Glutamatergic neuron (in vitro differentiated cells): ENCODE results near the gene SLC23A2. TPM values are rescaled to one million over a fixed set of nuclear protein-coding genes. Genes with fewer than 3 reads are reported as not detected.

Source experiments
- DNase-seq: peaks from one replicate; pipeline ENCODE4 v3.0.0; 2022
- H3K27ac Mint-ChIP-seq: one replicate; pipeline ENCODE4 v1.8.0; 2020; ENCODE audit warnings: mild to moderate bottlenecking, mixed read lengths, inconsistent platforms; ENCODE audit not compliant: unreplicated experiment
- H3K27me3 Mint-ChIP-seq: one replicate; pipeline ENCODE4 v1.8.0; 2020; ENCODE audit warnings: mild to moderate bottlenecking, moderate library complexity, mixed read lengths, inconsistent platforms; ENCODE audit not compliant: unreplicated experiment
- H3K36me3 Mint-ChIP-seq: one replicate; pipeline ENCODE4 v1.8.0; 2020; ENCODE audit warnings: mild to moderate bottlenecking, mixed read lengths, inconsistent platforms; ENCODE audit not compliant: unreplicated experiment
- H3K4me1 Mint-ChIP-seq: one replicate; pipeline ENCODE4 v1.8.0; 2020; ENCODE audit warnings: mild to moderate bottlenecking, low read depth, mixed read lengths, inconsistent platforms; ENCODE audit not compliant: unreplicated experiment
- H3K4me3 Mint-ChIP-seq: one replicate; pipeline ENCODE4 v1.8.0; 2020; ENCODE audit warnings: mild to moderate bottlenecking, mixed read lengths, inconsistent platforms; ENCODE audit not compliant: unreplicated experiment
- H3K9me3 Mint-ChIP-seq: one replicate; pipeline ENCODE4 v1.8.0; 2020; ENCODE audit warnings: mild to moderate bottlenecking, moderate library complexity, mixed read lengths, inconsistent platforms; ENCODE audit not compliant: unreplicated experiment
- total RNA-seq: library from RNA; stranded (reverse); fragmentation: NEBNext Ultra II Directional; extraction: Animal tissue kit (Norgen Biotek cat#: 25700); gene quantifications from one replicate; pipeline ENCODE4 v1.2.1, GENCODE V29; 2021; ENCODE audit not compliant: unreplicated experiment
- TF ChIP-seq, protein P1 (sequence below): fragments of 200-600 bp; sonication (generic); IDR thresholded peaks from one replicate; pipeline ENCODE4 v1.5.0; 2021; ENCODE audit not compliant: partially characterized antibody, unreplicated experiment

SLC23A2 gene
- total RNA-seq, 1 donor from 2014 or later: 20.4 TPM

DNA sequence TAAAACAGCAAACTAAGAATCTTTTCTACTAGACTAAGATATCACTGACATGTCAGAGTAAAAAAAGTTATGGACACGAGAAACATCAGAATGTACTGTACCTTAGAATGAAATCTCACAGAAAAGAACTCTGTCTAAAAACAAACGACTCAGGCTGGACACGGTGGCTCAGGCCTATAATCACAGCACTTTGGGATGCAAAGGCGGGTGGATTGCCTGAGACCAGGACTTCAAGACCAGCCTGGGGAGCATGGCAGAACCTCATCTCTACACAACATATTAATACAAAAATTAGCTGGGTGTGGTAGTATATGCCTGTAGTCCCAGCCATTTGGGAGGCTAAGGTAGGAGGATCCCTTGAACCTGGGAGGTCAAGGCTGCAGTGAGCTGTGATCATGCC is 157.0 kb downstream of the SLC23A2 start:
- H3K4me1 Mint-ChIP-seq: no peaks in the 10 kb centered on the region
- no peak overlapping the region for H3K4me3 Mint-ChIP-seq
- peaks cover 5% of the 10 kb centered on the region for H3K36me3 Mint-ChIP-seq
- no peak for DNase-seq
- H3K27me3 Mint-ChIP-seq: no peaks in the 10 kb centered on the region
- H3K9me3 Mint-ChIP-seq: peaks cover 2% of the 10 kb centered on the region
- no peak overlapping the region for H3K27ac Mint-ChIP-seq
- TF ChIP-seq, protein P1, sequence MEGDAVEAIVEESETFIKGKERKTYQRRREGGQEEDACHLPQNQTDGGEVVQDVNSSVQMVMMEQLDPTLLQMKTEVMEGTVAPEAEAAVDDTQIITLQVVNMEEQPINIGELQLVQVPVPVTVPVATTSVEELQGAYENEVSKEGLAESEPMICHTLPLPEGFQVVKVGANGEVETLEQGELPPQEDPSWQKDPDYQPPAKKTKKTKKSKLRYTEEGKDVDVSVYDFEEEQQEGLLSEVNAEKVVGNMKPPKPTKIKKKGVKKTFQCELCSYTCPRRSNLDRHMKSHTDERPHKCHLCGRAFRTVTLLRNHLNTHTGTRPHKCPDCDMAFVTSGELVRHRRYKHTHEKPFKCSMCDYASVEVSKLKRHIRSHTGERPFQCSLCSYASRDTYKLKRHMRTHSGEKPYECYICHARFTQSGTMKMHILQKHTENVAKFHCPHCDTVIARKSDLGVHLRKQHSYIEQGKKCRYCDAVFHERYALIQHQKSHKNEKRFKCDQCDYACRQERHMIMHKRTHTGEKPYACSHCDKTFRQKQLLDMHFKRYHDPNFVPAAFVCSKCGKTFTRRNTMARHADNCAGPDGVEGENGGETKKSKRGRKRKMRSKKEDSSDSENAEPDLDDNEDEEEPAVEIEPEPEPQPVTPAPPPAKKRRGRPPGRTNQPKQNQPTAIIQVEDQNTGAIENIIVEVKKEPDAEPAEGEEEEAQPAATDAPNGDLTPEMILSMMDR: no peak

DNA sequence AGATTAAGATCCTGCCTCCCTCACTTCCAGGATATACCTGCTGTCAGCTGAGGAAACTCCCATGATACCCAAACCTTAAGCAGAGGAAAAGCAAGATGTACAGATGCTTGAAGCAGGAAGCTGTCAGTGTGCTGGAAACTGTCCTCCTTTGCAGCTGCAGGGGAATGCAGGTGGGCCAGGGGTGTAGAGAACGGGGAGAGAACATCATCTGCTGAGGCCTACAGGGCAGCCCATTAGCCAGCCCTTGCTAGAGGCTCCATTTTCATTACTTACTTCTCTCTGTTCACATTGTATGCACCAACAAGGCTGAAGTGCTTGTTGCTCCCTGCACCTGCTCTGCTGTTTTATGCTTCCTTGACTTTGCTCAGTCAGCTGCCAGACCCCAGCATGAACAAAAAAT is 160.5 kb downstream of the SLC23A2 start:
- H3K4me3 Mint-ChIP-seq: no peak overlapping the region
- H3K9me3 Mint-ChIP-seq: peaks cover 3% of the 10 kb centered on the region
- DNase-seq: no peak
- peaks cover 6% of the 10 kb centered on the region for H3K27me3 Mint-ChIP-seq
- peaks cover 20% of the 10 kb centered on the region for H3K36me3 Mint-ChIP-seq
- H3K27ac Mint-ChIP-seq: no peak overlapping the region
- TF ChIP-seq, protein P1: no peak
- peaks cover 5% of the 10 kb centered on the region for H3K4me1 Mint-ChIP-seq

DNA sequence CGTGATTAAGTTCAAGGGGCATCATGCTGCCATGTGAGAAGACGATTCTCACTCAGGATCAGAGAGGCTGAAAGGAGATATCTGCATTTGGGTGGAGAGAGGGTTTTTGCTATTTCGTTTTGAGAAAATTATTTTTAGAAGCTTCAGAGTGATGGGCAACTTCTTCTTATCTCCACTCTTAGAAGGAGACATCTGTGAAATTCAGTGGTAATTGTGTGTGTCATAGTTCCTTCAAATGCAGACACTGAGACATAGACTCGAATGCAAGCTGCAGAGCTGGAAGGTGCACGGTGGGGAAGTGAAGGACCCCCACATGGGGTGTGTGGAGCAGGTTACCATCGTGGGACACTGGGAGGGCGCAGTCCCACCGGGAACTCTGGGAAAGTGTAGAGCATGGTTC is 162.8 kb downstream of the SLC23A2 start:
- Mint-ChIP-seq H3K27me3 (peaks cover 7% of the 10 kb centered on the region), H3K27ac (no peak overlapping the region), H3K4me1 (peaks cover 5% of the 10 kb centered on the region), H3K4me3 (no peak overlapping the region), H3K36me3 (peaks cover 20% of the 10 kb centered on the region), H3K9me3 (peaks cover 1% of the 10 kb centered on the region)
- DNase-seq: no peak
- TF ChIP-seq, protein P1: no peak

DNA sequence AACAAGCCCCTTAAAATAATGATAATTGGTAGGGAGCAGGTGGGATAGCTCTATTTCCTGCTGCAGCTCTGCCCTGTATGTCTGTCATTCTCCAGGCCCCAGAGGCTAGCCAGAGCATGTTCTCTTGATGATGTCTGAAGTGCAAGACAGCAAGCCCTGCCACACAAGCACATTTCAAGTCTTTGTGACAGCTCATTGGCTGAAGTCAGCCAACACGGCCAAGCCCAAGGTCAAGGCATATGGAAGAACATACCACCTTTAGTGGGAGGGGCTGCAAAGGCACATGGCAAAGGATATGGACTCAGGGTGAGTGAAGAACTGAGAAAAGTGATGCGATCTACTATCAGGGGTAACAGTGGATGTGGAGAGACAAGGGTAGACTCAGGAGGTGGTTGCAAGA is 163.6 kb downstream of the SLC23A2 start:
- H3K4me1 Mint-ChIP-seq: peaks cover 12% of the 10 kb centered on the region
- peaks cover 7% of the 10 kb centered on the region for H3K27me3 Mint-ChIP-seq
- H3K36me3 Mint-ChIP-seq: peaks cover 22% of the 10 kb centered on the region
- H3K9me3 Mint-ChIP-seq: peaks cover 1% of the 10 kb centered on the region
- no peak for DNase-seq
- no peak overlapping the region for H3K4me3 Mint-ChIP-seq
- TF ChIP-seq, protein P1: no peak
- H3K27ac Mint-ChIP-seq: no peak overlapping the region

DNA sequence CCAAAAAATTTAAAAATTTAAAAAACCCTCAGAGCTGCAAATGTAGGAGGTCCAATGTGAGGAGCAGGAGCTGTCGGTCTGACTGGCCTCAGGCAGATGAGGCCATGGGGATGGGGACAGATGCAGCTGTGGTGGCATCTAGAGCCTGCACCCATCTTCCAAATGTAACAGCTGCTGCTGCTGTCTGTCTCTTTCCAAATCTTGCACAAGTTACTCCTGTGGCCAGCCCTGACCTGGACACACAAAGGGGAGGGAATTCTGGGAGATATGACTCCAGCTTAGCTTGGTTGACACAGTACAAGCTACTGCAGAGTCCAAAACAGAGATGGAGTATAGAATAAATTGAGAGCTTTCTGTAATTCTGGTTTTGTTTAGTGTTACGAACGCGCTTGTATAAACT is 164.4 kb downstream of the SLC23A2 start:
- TF ChIP-seq, protein P1: no peak
- no peak overlapping the region for H3K27ac Mint-ChIP-seq
- H3K9me3 Mint-ChIP-seq: peaks cover 1% of the 10 kb centered on the region
- no peak for DNase-seq
- H3K4me3 Mint-ChIP-seq: no peak overlapping the region
- H3K27me3 Mint-ChIP-seq: peaks cover 7% of the 10 kb centered on the region
- H3K4me1 Mint-ChIP-seq: peaks cover 13% of the 10 kb centered on the region
- H3K36me3 Mint-ChIP-seq: peaks cover 24% of the 10 kb centered on the region
